KMS-11 (cell line): Measurements from ENCODE around the gene CEP162.

ENCODE experiments used
- H2AFZ ChIP-seq: fragments of 200-600 bp; sonication (generic); 2 replicates; pipeline ENCODE4 v1.6.1; 2016; ENCODE audit warnings: antibody characterized with exemption, mixed run types, low read depth
- H3K27ac ChIP-seq: fragments of 200-600 bp; sonication (generic); 2 replicates; pipeline ENCODE4 v1.6.1; 2016; ENCODE audit warnings: mild to moderate bottlenecking, mixed run types
- H3K27me3 ChIP-seq: fragments of 200-600 bp; sonication (generic); 2 replicates; pipeline ENCODE4 v1.6.1; 2017; ENCODE audit warnings: mild to moderate bottlenecking, low read depth, mixed run types, moderate library complexity; ENCODE audit not compliant: insufficient read depth
- H3K36me3 ChIP-seq: fragments of 200-600 bp; sonication (generic); 2 replicates; pipeline ENCODE4 v1.6.1; 2017; ENCODE audit warnings: mild to moderate bottlenecking, mixed run types; ENCODE audit not compliant: insufficient read depth
- H3K4me1 ChIP-seq: fragments of 200-600 bp; sonication (generic); 2 replicates; pipeline ENCODE4 v1.6.1; 2016; ENCODE audit warnings: mild to moderate bottlenecking, low read depth, mixed run types; ENCODE audit not compliant: poor library complexity, severe bottlenecking
- H3K4me2 ChIP-seq: fragments of 200-600 bp; sonication (generic); 2 replicates; pipeline ENCODE4 v1.7.0; 2016; ENCODE audit warnings: mild to moderate bottlenecking, mixed run types
- H3K4me3 ChIP-seq: fragments of 200-600 bp; sonication (generic); IDR thresholded peaks from 2 replicates; pipeline ENCODE4 v1.6.1; 2017; ENCODE audit warnings: low read depth, low read length, mixed read lengths; ENCODE audit not compliant: insufficient read depth
- H3K79me2 ChIP-seq: fragments of 200-600 bp; sonication (generic); 2 replicates; pipeline ENCODE4 v1.6.1; 2016; ENCODE audit warnings: low read depth, mixed run types; ENCODE audit not compliant: insufficient read depth
- H3K9ac ChIP-seq: fragments of 200-600 bp; sonication (generic); 2 replicates; pipeline ENCODE4 v1.6.1; 2016; ENCODE audit warnings: mild to moderate bottlenecking, mixed run types
- H4K20me1 ChIP-seq: fragments of 200-600 bp; sonication (generic); 2 replicates; pipeline ENCODE4 v1.6.1; 2016; ENCODE audit warnings: mild to moderate bottlenecking, mixed run types; ENCODE audit not compliant: insufficient read depth
- CTCF ChIP-seq: fragments of 200-600 bp; sonication (generic); conservative IDR thresholded peaks from 2 replicates; pipeline ENCODE4 v1.6.1; 2017; ENCODE audit warnings: low read depth, mild to moderate bottlenecking, antibody characterized with exemption, low read length, moderate library complexity, mixed read lengths

CEP162 gene

GRCh38 chr6:84222426-84222825 lies 5.0 kb downstream of the CEP162 start:
- H3K4me3 ChIP-seq, result no peak overlapping the region
- no peaks in the 10 kb centered on the region for H3K27me3 ChIP-seq
- no peak for TF ChIP-seq CTCF
- H3K27ac ChIP-seq, result no peak overlapping the region
- no peaks in the 10 kb centered on the region for H4K20me1 ChIP-seq
- no peak overlapping the region for H2AFZ ChIP-seq
- peaks cover 6% of the 10 kb centered on the region for H3K4me1 ChIP-seq
- no peak overlapping the region for H3K9ac ChIP-seq
- no peaks in the 10 kb centered on the region for H3K79me2 ChIP-seq
- no peaks in the 10 kb centered on the region for H3K36me3 ChIP-seq
- no peak overlapping the region for H3K4me2 ChIP-seq

DNA sequence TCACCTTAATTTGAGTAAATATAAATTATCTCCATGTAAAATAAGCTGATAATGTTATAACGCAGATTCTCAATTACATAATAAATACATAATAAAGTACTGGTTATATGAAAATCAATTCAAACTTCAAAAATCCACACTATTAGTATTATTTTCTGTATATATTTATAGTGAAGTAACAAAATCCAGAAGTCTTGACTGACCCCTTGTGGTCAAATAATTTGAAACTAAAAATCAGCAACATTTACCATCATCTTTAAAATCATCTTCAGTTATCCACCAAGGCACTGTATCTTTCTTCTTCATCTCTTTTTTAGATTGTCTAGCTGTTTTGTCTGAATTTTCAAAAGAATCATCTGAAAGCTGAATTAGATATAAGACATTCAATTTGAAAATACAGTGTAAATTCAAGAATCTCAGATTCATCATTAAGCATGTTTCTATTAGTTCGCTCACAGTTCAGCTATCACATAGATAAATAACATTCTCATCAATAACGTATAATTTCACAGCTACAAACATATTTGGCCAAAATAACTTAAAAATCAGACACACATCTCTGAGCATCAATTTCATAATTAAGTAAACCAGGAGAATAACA lies 6.5 kb downstream of the CEP162 start:
- no peaks in the 10 kb centered on the region for H3K36me3 ChIP-seq
- no peak overlapping the region for H2AFZ ChIP-seq
- no peaks in the 10 kb centered on the region for H3K79me2 ChIP-seq
- no peak overlapping the region for H3K27ac ChIP-seq
- no peak overlapping the region for H3K4me3 ChIP-seq
- no peak overlapping the region for H3K4me2 ChIP-seq
- TF ChIP-seq CTCF, result no peak; the same call in 1 of the 2 replicates
- no peaks in the 10 kb centered on the region for H3K27me3 ChIP-seq
- no peaks in the 10 kb centered on the region for H3K4me1 ChIP-seq
- no peaks in the 10 kb centered on the region for H4K20me1 ChIP-seq
- no peak overlapping the region for H3K9ac ChIP-seq

GRCh38 chr6:84218091-84218490 lies 9.4 kb downstream of the CEP162 start:
- Histone ChIP-seq H3K79me2 (no peaks in the 10 kb centered on the region), H3K27me3 (no peaks in the 10 kb centered on the region)

GRCh38 chr6:84213217-84213616 lies 14.2 kb downstream of the CEP162 start:
- Histone ChIP-seq H4K20me1 (no peaks in the 10 kb centered on the region), H3K9ac (no peak overlapping the region), H3K79me2 (no peaks in the 10 kb centered on the region), H3K27ac (no peak overlapping the region), H3K4me2 (no peak overlapping the region), H2AFZ (no peak overlapping the region), H3K4me3 (no peak overlapping the region), H3K27me3 (no peaks in the 10 kb centered on the region), H3K4me1 (no peaks in the 10 kb centered on the region), H3K36me3 (no peaks in the 10 kb centered on the region)
- no peak for TF ChIP-seq CTCF

More at GRCh38 chr6:84218091-84218490, 9.4 kb downstream of the CEP162 start:
- no peak overlapping the region for H3K9ac ChIP-seq
- no peaks in the 10 kb centered on the region for H3K4me1 ChIP-seq
- no peak overlapping the region for H3K4me3 ChIP-seq
- no peaks in the 10 kb centered on the region for H4K20me1 ChIP-seq
- no peak overlapping the region for H2AFZ ChIP-seq
- H3K27ac ChIP-seq, result no peak overlapping the region
- no peaks in the 10 kb centered on the region for H3K36me3 ChIP-seq
- no peak overlapping the region for H3K4me2 ChIP-seq
- TF ChIP-seq CTCF, result no peak
